AG09319 (cell line): ENCODE results near the gene HDAC4.
A peak's percentile ranks its signal among the peaks of the same experiment; 100 is the strongest.
"Not testable (repeated sequence)": the region's sequence is repeated elsewhere in the genome, so short reads cannot be mapped to it uniquely, and the experiment has no call there.

Experiments used
- DNase-seq: peaks from one replicate; pipeline ENCODE4 v3.0.0-alpha.2; 2010; ENCODE audit warnings: low read depth; ENCODE audit errors: extremely low read depth
- TF ChIP-seq, protein P1 (sequence below): IDR thresholded peaks from 2 replicates; pipeline ENCODE4 v1.5.1; 2011; ENCODE audit warnings: low read depth, mild to moderate bottlenecking, inconsistent platforms, low read length, moderate library complexity

Gene HDAC4

GRCh38 chr2:239400596-239401066, at the start of gene HDAC4:
Gene HDAC4 (minus strand): TSS chr2:239401020. CDS start chr2:239352699, 48,321 bp downstream.
- TF ChIP-seq, protein P1, sequence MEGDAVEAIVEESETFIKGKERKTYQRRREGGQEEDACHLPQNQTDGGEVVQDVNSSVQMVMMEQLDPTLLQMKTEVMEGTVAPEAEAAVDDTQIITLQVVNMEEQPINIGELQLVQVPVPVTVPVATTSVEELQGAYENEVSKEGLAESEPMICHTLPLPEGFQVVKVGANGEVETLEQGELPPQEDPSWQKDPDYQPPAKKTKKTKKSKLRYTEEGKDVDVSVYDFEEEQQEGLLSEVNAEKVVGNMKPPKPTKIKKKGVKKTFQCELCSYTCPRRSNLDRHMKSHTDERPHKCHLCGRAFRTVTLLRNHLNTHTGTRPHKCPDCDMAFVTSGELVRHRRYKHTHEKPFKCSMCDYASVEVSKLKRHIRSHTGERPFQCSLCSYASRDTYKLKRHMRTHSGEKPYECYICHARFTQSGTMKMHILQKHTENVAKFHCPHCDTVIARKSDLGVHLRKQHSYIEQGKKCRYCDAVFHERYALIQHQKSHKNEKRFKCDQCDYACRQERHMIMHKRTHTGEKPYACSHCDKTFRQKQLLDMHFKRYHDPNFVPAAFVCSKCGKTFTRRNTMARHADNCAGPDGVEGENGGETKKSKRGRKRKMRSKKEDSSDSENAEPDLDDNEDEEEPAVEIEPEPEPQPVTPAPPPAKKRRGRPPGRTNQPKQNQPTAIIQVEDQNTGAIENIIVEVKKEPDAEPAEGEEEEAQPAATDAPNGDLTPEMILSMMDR, result no peak
- DNase-seq, result no peak

- DNase-seq, result not testable (repeated sequence)
These were observed 48.6 kb upstream of the HDAC4 start for GRCh38 chr2:239449468-239449867.

GRCh38 chr2:239445771-239446524, 45.1 kb upstream of the HDAC4 start:
- no peak for DNase-seq
- TF ChIP-seq, protein P1, result no peak

GRCh38 chr2:239444626-239445577, 44.1 kb upstream of the HDAC4 start:
- peak; percentile 15 for DNase-seq
- TF ChIP-seq, protein P1, result no peak

GRCh38 chr2:239443666-239444567, 43.1 kb upstream of the HDAC4 start:
- no peak for DNase-seq
- TF ChIP-seq, protein P1, result no peak

GRCh38 chr2:239443102-239443620, 42.3 kb upstream of the HDAC4 start:
- DNase-seq, result no peak
- TF ChIP-seq, protein P1, result no peak

DNA sequence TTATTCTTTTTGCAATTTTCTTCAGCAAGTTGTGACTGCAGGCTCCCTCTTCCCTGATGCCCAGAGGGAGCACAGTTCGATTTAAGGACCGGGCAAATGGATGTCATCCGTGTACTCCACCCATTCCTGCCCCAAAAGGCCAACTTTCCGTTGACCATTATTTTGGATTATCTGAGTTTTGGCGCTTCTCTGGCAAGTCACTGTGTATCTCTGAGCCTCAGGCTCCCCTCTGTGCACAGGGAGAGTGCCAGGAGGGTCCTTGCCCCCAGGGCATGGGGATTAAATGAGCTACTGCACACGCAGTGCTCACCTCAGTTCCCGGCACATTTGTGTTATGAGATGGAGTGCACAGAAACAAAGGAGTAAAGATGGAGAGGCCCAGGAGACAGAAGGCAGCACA, 41.4 kb upstream of the HDAC4 start:
- no peak for DNase-seq
- TF ChIP-seq, protein P1, result no peak
